Stimulated activated CD8-positive, alpha-beta memory T cell treated with anti-CD3 and anti-CD28 coated beads, Interleukin-2, amount 100 ng/mL, for 1 hour (primary cell): ENCODE data around the gene FAM222A.
"Not testable (repeated sequence)": the region's sequence is repeated elsewhere in the genome, so short reads cannot be mapped to it uniquely, and the experiment has no call there.

Experiments
- DNase-seq, 2 donors: peaks; one replicate each; pipeline ENCODE4 v3.0.0-alpha.2; 2020; ENCODE audit warnings: low read depth in 2 of 2

FAM222A gene

DNA sequence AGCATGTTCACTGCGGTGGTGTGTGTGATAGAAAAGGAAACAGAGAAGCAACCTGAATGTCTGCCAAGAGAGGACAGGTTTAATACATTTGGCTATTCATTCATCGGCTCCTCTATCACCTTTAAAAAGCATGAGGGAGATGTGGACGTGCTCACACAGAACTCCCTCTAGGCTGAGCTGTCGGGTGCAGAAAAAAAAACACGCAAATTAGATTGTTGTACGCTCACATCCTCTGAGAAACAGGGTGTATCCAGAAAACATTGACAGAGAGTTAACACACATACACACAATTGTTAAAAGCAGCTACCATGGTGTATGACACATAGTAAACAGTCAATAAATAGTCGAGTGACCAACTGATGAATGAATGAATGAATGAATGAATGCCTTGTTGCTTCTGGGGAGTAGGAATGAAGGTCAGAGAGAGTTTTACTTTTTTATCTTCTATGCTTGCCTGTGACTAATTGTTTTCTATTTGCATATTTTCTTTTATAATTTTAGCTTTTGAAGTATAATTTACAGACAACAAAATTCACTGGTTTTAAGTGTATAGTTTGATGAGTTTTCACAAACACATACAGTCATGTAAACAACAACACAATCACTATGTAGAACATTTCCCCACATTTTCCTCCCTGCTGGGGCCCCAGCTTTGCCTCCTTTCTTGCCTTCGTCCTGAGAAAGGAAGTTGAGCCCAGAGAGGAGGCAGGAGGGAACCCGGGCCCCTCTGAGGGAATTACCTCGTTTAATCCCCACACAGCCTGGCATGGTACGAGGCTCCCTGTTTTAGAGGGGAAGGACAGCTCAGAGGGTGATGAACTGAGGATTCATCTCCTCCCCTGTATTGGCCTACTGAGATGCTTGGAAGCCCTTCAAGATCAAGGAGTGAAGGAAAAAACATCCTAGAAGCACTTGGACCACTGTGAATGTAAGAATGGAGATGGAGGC, 19.7 kb upstream of the FAM222A start:
- no peak for DNase-seq

DNA sequence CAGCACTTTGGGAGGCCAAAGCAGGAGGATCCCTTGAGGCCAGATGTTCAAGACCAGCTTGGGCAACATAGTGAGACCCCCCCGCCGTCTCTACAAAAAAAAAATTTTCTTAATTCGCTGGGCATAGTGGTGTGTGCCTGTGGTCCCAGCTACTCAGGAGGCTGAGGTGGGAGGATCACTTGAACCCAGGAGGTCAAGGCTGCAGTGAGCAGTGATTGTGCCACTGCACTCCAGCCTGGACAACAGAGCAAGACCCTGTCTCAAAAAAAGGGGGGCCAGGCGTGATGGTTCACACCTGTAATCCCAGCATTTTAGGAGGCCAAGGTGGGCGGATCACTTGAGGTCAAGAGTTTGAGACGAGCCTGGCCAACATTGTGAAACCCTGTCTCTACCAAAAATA, 19.0 kb upstream of the FAM222A start:
- not testable (repeated sequence) for DNase-seq

DNA sequence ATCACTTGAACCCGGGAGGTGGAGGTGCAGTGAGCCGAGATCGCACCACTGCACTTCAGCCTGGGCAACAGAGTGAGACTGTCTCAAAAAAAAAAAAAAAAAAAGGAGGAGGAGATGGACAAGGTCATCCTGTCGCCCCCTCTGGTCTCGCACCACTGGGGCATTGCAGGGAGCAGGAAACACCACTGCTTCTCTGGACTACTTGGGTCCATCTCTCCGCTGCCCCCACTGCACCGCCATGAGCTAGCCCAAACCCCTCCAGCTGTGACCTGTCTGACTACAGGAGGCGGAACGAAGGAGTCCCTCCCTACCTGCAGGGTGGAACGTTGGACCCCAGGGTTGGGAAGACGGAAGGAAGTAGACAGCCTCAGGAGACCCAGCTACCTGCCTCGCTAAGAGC, 18.2 kb upstream of the FAM222A start:
- DNase-seq: no peak

DNA sequence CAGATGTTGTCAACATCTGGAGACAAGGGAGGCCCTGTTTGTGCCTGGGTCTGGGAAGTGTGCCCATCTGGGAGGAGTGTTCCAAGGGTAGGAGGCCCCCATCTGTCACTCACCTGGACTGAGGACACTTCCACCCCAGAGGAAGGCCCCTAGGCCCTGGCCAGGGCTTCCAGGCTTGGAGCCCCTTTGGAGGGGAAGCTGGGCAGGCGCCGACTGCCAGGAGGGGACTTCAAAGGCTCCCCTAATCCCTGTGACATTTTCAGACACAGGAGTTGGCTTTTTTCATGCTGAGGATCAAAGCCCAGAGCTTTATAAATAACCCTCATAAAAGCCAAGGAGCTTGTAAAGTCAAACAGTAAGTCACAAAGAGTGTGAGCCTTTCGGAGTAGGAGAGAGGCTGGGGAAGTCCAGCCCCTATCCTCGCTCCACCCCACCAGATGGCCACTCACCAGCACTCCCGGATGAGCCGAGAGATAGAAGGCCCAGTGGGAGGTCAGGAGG, 17.6 kb upstream of the FAM222A start:
- DNase-seq: no peak

DNA sequence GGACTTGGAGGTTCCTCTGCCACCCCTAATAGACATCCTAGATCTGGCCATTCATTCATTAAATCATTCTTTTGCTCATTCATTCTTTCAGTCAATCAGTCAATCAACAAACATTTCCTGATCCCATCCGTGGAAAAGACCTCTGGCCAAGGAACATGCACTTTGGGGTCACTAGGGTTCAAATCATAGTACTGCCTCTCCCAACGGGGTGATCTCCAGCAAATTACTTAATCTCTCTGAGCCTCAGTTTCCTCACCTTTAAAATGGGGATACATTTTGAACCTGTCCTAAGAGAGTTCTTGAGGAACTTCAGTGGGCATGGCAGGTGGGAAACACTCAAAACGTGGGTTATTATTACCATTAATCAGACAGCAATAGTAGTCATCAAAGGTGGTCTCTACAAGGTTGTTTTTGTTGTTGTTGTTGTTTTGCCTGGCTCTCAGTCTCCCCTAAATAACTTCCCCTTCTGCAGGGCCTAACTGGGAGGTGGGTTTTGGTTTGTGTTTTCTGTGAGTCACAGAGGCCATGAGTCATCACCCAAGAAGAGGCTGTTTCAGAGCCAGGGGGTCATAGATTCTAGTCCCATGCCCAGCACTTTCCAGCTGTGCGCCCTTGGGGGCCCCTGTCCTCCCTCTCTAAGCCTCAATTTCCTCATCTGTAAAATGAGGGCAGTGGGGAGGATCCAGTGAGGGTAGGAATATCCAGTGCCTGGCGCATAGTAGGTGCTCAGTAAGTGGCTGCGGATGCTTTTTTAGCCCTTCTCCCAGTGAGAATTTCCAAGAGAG, 16.9 kb upstream of the FAM222A start:
- DNase-seq: no peak

DNA sequence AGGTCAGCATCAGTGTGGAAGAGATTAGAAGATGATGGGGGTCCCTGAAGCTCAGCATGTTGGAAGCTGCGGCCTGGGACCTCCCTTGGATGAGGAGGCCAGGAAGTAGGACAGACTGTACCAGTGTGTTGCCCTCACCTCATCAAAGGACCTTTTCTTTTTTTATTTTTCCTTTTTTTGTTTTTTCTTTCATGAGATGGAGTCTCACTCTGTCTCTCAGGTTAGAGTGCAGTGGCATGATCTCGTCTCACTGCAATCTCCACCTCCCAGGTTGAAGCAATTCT, 16.4 kb upstream of the FAM222A start:
- DNase-seq: no peak

DNA sequence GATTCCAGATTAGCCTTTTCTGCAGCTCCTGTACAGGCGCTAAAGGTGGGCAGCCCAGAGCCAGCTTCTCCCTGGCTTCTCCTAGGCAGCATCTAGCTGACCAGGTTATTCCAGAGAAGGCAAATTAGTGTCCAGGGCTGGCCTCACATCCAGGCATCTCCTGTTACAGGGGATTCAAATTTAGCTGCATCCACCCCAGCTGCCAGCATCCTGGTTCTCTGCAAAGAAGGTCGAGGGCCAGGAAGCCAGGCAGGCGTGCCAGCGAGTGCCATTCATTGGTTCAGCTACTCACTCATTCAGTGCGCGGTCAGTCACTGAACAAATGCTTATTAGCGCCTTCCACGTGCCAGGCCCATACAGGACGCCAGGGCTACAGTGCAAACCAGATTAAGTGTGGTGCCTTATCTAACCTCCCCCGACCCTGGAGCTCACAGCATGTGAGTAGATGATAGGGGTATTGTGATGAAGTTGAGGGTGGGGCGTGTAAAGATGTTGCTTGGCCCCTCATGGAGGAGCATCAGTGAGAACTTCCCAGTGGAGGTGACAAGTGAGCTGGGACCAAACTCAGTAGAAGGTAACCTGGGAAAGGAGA, 15.7 kb upstream of the FAM222A start:
- no peak for DNase-seq

DNA sequence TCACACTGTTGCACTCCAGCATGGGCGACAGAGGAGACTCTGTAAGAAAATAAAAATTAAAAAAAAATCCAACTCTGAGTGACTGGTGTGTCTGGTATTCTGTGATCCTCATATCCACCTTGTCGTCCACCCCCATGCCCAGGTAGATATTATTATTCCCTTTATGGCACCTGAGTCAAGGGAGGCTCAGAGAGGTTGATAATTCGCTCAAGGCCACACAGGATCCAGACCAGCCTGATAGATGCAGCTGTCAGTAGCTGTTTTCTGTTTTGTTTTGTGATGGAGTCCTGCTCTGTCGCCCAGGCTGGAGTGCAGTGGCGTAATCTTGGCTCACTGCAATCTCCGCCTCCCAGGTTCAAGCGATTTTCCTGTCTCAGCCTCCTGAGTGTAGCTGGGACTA, 14.8 kb upstream of the FAM222A start:
- DNase-seq: no peak

DNA sequence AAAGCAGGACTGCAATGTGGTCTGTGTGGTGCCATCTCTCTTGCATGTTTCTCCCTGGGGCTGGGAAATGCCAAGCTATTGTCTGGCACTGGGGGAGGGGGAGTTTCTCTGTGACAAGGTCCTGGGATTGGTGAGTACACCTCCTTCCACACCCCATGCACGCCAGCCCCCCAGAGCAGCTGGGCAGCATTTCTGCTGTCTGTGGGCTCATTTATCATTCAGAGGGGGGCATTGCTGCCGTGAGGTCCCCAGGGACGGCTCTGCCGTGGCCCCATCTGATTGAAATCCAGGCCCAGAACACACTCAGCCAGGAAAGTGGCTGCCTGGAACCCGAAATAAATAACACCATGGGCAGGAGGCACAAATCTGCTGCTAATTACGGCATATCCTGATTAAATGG, 12.6 kb upstream of the FAM222A start:
- no peak for DNase-seq

DNA sequence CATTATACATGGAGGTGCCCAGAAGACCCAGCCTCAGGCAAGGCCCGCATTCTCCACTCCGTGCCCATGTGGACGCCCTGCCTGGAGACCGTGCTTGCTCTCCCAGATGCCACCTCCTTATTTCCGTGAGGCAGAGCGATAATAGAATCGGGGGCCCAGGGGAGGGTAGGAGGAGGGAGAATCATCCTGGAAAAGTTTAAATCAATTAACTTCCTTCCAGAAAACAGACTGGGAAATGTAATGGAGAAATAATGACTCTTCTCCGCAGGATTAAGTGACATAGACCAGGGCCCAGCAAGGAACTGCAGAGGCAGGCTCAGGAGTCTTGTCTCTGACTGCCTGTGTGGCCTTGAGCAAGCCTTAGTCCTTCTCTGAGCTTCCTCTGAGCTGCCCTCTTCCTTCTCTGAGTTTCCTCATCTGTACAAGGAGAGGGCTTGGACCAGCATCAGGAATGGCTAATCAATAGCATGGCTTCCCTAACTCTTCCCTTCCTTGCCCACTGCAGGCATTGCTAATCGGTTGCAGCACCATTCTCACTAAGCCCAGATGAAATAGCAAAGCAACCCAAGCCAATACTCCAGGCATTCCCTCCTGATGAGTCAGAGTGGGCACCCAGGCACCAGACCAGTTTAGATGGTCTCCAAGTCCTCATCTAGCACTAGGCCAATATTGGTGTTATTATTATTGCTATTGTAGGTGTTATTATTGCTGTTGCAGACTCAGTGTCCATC, 11.3 kb upstream of the FAM222A start:
- DNase-seq: no peak

DNA sequence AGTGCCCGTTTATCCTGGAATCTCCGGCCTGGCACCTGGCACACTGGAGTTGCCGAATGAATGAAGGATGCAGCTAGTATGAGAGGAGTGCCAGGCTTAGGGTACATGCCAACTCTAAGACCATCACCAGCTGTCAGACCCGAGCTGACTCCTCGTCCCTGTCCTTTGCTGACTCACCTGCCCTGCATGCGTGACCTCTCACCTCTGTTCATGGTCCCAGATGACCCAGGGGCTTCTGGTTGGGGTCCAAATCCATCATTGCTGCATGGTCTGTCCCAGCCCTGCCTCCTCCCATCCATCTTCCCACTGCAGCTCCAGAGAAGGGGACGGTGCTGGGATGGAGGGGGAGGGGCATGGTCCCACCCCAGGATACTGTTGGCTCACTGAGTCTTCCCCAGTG, 9.9 kb upstream of the FAM222A start:
- no peak for DNase-seq

DNA sequence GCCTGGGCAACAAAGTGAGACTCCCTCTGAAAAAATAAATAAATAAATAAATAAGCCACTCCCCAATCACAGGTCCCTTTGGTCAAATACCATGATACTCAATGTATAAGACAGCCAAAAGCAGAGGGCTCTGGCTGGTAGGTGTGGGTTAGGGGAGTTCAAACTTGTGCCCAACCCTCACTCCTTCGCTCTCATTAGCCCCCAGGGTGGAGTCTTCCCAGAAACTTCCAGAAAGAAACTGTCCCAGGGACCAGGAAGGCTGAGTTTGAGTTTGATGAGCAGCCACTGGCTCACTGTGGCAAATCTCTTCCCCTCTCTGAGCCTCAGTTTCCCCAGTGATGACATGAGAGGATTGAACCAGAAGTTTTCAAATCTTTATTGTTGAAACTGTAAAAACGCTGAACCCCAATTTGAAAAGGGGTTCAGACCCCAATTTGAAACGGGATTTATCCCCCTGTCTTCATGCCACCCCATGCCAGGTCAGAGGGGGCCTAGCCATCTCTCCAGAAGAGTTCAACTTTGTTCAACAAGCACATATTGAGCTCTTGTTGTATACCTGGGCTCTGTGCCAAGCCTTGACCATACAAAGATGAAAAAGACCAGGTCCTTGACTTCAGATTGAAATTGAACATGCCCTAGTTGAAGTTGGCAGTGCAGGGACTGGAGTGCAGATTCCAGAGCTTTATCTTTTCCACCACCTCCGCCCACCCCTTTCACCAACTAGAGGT, 9.1 kb upstream of the FAM222A start:
- no peak for DNase-seq

DNA sequence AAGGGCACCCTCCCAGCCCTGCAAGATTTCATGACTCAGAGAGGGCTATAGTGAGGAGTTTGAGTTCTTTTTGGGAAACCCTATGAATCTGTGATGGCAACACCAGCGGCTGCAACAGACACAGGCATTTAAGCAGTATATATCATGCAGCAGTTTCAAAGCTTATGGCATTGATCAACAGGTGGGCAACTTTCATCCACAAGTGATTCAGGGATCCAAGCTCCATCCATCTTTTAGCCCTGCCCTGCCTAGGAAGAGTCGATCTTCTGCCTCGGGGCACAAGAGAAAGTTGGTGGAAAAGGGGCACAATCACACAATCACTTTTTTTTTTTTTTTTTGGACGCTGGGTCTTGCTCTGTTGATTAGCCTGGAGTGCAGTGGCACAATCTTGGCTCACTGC, 8.3 kb upstream of the FAM222A start:
- no peak for DNase-seq

DNA sequence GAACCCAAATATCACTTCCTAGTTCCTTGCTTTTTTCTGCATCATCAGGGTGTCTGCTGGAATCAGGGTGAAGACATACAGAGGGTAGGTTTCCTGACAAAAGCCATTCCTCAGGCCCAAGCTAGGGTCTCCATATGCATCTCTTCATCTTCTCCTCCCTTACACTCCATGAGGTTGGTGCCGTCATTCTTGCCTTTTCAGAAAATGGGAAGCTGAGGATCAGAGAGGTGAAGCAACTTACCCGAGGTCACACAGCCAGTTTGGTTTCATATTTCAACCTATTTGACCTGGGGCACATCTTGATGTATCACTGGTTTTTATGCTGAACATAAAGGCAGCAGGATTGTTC, 7.3 kb upstream of the FAM222A start:
- no peak for DNase-seq

DNA sequence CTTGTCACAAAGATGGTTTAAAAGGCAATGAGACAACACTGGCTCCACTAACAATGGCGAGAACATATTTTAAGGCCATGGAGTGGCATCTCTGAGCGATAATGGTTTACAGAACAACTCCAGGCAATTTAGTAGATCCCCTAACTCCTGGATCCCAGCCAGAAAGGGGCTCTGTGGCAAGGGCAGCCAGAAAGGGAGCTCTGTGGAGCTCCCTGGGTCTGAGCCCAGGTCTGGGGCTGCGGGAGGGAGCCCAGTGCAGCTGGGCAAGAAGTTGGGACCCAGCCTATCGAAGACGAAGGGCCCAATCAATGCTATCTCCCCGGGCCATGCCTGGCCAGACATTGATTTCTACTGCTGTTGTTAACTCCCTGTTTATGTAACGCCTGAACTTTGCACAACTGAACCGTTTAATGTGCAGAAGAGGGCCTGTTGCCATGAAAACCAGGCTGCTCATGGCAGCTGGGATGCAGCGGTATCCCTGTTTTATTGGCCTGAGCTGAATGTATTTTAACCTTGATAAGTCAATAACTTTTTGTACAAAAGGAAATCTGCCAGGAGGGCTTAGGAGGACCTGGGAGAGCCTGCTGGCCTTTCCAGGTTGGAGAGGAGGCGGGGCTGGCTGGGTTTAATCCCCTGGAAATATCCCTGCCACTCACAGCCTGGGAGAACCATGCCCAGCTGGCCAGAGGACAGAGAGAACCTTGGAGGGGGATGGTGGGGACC, 6.7 kb upstream of the FAM222A start:
- DNase-seq: no peak

DNA sequence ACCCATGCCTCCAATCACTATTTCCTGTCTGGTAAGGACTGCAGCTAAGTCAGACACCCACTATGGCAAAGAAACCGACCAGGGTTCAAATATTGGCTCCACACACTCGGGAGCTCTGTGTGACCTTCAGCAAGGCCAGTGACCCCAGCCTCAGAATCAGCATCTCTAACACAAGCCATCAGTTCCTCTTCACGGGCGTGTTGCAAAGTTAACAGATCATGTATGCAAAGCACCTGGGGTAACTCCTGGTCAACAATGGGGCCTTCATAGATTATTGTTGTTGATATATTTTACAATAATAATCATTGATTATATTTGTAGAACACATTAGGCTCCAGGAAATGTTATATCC, 6.2 kb upstream of the FAM222A start:
- no peak for DNase-seq

DNA sequence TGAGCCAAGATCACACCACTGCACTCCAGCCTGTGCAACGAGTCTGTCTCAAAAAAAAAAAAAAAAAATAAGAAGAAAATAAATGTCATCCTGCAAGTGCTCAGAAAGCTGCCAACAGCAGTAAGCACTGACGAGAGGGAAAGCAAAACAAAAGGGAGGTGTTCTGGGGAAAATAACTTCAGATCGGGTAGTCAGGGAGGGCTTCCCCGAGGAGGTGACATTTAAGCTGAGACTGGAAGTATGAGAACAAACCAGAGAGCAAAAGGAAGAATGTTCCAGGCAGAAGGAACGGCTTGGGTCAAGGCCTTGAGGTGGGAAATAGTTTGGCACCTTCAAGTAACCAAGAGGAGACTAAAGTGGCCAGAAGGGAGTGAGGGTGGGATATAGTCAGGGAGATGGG, 4.7 kb upstream of the FAM222A start:
- no peak for DNase-seq

DNA sequence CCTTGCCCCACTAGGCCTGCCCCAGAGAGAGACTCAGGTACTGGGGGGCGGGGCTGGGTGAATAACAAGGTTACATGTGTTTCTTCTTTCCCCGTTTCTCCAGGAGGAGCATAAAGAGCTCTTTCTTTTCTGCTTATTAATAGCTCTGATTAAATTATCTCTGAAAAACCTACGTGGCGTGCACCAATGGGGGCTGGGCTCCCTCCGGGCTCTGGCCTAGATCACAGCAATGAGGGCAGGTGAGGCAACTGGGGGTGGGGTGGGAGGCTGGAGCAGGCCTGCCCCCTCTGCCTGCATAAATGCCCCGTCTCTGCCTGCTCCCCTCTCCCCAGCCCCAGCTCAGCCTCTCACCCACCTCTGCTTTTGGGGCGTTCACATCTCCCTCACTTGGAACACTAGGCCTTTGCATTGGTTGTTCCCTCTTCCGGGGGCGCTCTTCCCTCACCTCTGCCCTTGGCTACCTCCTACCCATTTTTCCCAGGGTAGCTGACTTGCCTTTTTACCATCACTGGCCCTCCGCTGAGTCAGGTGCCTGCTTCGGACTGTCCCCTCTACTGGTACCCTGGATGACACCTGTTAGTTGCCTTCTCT, 4.1 kb upstream of the FAM222A start:
- DNase-seq: no peak

DNA sequence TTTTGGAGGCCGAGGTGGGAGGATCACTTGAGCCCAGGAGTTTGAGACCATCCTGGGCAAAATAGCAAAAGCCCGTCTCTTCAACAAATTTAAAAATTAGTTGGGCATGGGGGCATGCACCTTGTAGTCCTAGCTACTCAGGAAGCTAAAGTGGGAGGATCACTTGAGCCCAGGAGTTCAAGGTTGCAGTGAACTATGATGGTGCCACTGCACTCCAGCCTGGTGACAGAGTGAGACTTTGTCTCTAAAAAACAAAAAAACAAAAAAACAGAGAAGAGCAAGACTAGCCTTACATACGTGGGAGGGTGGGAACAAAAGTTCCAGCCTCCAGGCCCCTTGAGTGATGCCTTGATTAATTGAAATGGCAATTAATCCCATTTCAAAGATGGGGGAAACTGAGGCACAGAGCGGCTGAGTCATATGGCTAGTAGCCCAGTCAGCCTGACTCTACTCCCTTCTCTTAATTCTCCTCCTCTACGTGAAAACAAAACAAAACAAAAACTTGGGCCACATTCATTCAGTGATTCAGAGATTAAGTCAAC, 3.3 kb upstream of the FAM222A start:
- no peak for DNase-seq
